ENCODE results near the gene APBA2.

DNA sequence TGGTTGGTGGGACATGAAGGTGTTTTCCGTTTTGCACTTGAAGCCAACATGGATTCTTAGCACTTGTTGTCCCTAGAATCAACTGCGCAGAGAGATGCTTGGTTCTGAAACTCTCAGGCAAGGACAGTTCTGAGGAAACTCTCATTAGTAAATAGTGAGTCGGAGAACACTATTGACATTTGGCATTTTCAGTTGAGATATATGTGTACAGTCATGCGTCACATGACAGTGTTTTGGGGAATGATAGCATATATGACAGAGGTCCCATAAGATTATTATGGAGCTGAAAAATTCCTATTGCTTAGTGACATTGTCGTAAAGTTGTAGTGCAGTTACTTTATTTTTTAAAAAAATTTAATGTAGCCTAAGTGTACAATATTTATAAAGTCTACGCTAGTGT is 5.8 kb downstream of the APBA2 start:
- TF ChIP-seq, protein P1, sequence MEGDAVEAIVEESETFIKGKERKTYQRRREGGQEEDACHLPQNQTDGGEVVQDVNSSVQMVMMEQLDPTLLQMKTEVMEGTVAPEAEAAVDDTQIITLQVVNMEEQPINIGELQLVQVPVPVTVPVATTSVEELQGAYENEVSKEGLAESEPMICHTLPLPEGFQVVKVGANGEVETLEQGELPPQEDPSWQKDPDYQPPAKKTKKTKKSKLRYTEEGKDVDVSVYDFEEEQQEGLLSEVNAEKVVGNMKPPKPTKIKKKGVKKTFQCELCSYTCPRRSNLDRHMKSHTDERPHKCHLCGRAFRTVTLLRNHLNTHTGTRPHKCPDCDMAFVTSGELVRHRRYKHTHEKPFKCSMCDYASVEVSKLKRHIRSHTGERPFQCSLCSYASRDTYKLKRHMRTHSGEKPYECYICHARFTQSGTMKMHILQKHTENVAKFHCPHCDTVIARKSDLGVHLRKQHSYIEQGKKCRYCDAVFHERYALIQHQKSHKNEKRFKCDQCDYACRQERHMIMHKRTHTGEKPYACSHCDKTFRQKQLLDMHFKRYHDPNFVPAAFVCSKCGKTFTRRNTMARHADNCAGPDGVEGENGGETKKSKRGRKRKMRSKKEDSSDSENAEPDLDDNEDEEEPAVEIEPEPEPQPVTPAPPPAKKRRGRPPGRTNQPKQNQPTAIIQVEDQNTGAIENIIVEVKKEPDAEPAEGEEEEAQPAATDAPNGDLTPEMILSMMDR (conservative IDR thresholded peaks at IDR 0.05), result no peak
- TF ChIP-seq ZFX (IDR thresholded peaks at IDR 0.05), result no peak

Measured in C4-2B (cell line).